GM19397 (cell line): Measurements from ENCODE around the gene CADM2.
"Not testable (repeated sequence)": the region's sequence is repeated elsewhere in the genome, so short reads cannot be mapped to it uniquely, and the experiment has no call there.

ENCODE experiments used
- ATAC-seq: cut with Tn5 transposase; IDR thresholded peaks from one replicate; pipeline ENCODE4 v1.9.1; 2021; ENCODE audit warnings: mild to moderate bottlenecking, moderate library complexity; ENCODE audit not compliant: unreplicated experiment

Gene CADM2

GRCh38 chr3:85877631-85878030 is 918.8 kb downstream of the CADM2 start:
- no peak for ATAC-seq

- ATAC-seq, result no peak
These were observed 923.1 kb downstream of the CADM2 start for GRCh38 chr3:85881833-85882393.

- ATAC-seq, result no peak
These were observed 931.3 kb downstream of the CADM2 start for GRCh38 chr3:85890043-85890555.

GRCh38 chr3:85903434-85903833 is 944.6 kb downstream of the CADM2 start:
- ATAC-seq, result no peak

- ATAC-seq, result no peak
These were observed 954.2 kb downstream of the CADM2 start for GRCh38 chr3:85912980-85913379.

GRCh38 chr3:85922374-85922773 is 963.6 kb downstream of the CADM2 start:
- no peak for ATAC-seq

GRCh38 chr3:85930718-85931117 is 971.9 kb downstream of the CADM2 start:
- no peak for ATAC-seq

- ATAC-seq, result no peak
These were observed 974.5 kb downstream of the CADM2 start for GRCh38 chr3:85933326-85933725.

- no peak for ATAC-seq
These were observed 976.4 kb downstream of the CADM2 start for GRCh38 chr3:85935171-85935570.

- ATAC-seq, result no peak
These were observed 980.3 kb downstream of the CADM2 start for GRCh38 chr3:85939074-85939482.

GRCh38 chr3:85950435-85950834 is 991.6 kb downstream of the CADM2 start:
- ATAC-seq, result no peak

- no peak for ATAC-seq
These were observed 1002.0 kb downstream of the CADM2 start for GRCh38 chr3:85960793-85961192.

- no peak for ATAC-seq
These were observed 1019.0 kb downstream of the CADM2 start for GRCh38 chr3:85977615-85978338.

GRCh38 chr3:85979034-85979433 is 1020.2 kb downstream of the CADM2 start:
- no peak for ATAC-seq

GRCh38 chr3:85989581-85989980 is 1030.8 kb downstream of the CADM2 start:
- ATAC-seq, result not testable (repeated sequence)

GRCh38 chr3:86029590-86029989 is 1070.8 kb downstream of the CADM2 start:
- ATAC-seq, result no peak

GRCh38 chr3:86037916-86038315 is 1079.1 kb downstream of the CADM2 start:
- no peak for ATAC-seq

- ATAC-seq, result no peak
These were observed 1087.8 kb downstream of the CADM2 start for GRCh38 chr3:86046436-86047136.

GRCh38 chr3:86047161-86047560 is 1088.4 kb downstream of the CADM2 start:
- ATAC-seq, result no peak

GRCh38 chr3:86051058-86051457 is 1092.3 kb downstream of the CADM2 start:
- no peak for ATAC-seq

- ATAC-seq, result no peak
These were observed 1097.2 kb downstream of the CADM2 start for GRCh38 chr3:86056032-86056431.

GRCh38 chr3:86056962-86057361 is 1098.2 kb downstream of the CADM2 start:
- no peak for ATAC-seq
